Stimulated activated naive CD8-positive, alpha-beta T cell treated with anti-CD3 and anti-CD28 coated beads, Interleukin-15, amount 100 ng/mL, for 72 hours (primary cell): ENCODE measurements around the gene KIFC3.

Experiments used
- ATAC-seq: fragments of 150-1000 bp; cut with Tn5 transposase; 2 replicates; pipeline ENCODE4 v1.10.0; 2021; ENCODE audit warnings: mild to moderate bottlenecking, moderate library complexity
- DNase-seq, 2 donors: peaks; one replicate each; pipeline ENCODE4 v3.0.0; 2021 to 2022
- H3K27ac Mint-ChIP-seq, 2 donors: one replicate each; pipeline ENCODE4 v1.8.0; 2022; ENCODE audit warnings: mild to moderate bottlenecking in 2 of 2, mixed read lengths in 2 of 2, moderate library complexity in 2 of 2
- H3K27me3 Mint-ChIP-seq: one replicate; pipeline ENCODE4 v1.8.0; 2022; ENCODE audit warnings: mixed read lengths
- H3K4me1 Mint-ChIP-seq: one replicate; pipeline ENCODE4 v1.8.0; 2022; ENCODE audit warnings: mild to moderate bottlenecking, mixed read lengths
- H3K4me3 Mint-ChIP-seq, 2 donors: one replicate each; pipeline ENCODE4 v1.8.0; 2022; ENCODE audit warnings: mild to moderate bottlenecking in 2 of 2, mixed read lengths in 2 of 2, moderate library complexity in 1 of 2
- H3K9me3 Mint-ChIP-seq, 2 donors: one replicate each; pipeline ENCODE4 v1.8.0; 2022; ENCODE audit warnings: mixed read lengths in 2 of 2

The KIFC3 gene

DNA sequence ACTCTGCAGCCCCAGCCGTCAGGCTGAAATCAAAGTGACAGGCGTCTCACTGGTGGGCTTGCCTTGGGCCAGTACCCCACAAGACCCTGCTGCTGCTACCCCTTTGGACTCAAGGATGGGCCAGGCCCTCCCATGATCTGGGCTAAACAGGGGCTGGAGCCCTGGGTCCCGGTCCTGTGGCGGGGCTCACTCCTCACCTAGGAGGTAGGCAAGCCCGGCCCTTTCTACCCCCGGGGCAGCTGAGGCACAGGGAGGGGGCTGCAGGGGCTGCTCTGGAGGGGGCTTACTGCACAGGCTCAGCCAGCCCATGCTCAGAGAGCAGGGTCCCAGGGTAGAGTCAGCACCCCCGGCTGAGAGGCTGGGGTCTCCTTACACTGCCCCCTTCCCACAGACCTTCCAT is 43.2 kb downstream of the KIFC3 start:
- no peaks in the 10 kb centered on the region for H3K9me3 Mint-ChIP-seq
- H3K27me3 Mint-ChIP-seq, result no peaks in the 10 kb centered on the region
- ATAC-seq, result no peak
- no peak for DNase-seq
- H3K27ac Mint-ChIP-seq, result no peak overlapping the region
- no peak overlapping the region for H3K4me3 Mint-ChIP-seq
- H3K4me1 Mint-ChIP-seq, result peaks cover 19% of the 10 kb centered on the region

DNA sequence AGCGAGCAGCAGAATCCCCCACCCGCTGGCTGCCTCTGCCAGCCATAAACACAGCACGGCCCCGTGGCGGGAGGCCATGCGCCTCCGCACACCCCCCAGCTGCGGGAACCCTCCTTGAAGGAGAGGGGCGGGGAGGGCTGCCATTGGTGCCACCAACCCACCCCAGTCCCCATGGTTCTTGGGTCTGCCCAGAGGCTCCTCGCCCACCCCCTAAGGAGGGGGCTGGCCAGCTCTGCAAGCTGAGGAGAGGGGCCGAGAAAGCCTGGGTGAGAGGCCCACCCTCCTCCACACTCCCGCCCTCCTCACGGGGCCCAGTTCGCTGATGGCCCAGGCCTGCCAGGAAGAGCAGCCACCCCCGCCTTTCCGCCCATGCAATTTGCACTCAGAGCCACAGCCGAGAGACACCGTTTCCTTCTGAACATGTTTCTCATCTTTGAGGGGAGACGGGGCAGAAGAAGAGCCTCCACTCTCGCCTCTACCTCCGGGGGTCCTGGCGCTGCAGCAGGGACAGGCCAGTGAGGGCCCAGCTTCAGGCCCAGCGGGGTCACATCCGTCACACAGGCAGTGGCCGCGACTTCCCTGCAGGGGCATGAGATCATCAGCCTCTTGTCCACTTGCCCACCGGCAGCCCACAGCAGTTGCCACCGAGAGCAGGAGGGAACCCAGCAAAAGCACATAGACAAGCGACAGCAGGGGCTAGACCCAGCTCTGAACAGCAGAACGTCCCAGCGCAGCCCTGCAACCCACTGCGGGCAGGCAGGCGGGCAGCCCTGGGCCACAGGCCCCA is 43.8 kb downstream of the KIFC3 start:
- no peaks in the 10 kb centered on the region for H3K9me3 Mint-ChIP-seq

DNA sequence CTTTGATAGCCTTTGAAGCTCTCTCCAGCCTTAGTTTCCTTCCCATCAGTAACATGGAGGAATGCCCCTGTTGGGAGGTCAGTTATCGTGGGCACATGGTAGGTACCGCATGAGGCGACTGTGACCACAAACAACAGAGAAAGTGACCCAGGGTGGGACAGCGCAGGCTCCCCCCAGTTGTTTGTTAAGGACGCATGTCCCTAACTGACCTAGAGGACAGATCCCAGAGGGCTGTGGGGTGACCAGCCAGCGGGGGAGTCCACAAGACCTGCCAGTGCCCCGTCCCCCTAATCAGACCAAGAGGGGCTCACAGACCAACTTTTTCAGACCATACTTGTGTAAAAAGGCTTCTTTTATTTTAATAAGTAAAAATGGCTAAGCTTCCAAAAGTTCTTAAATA is 44.4 kb downstream of the KIFC3 start:
- ATAC-seq (no peak), DNase-seq (no peak)
- no peak overlapping the region for H3K4me3 Mint-ChIP-seq
- H3K9me3 Mint-ChIP-seq, result no peaks in the 10 kb centered on the region
- no peak overlapping the region for H3K27ac Mint-ChIP-seq
- no peaks in the 10 kb centered on the region for H3K27me3 Mint-ChIP-seq
- peaks cover 19% of the 10 kb centered on the region for H3K4me1 Mint-ChIP-seq

More for the DNA sequence above, 43.8 kb downstream of the KIFC3 start:
- no peak overlapping the region for H3K4me3 Mint-ChIP-seq
- no peak overlapping the region for H3K27ac Mint-ChIP-seq
- DNase-seq (no peak), ATAC-seq (no peak)
- H3K4me1 Mint-ChIP-seq, result peaks cover 19% of the 10 kb centered on the region
- no peaks in the 10 kb centered on the region for H3K27me3 Mint-ChIP-seq

DNA sequence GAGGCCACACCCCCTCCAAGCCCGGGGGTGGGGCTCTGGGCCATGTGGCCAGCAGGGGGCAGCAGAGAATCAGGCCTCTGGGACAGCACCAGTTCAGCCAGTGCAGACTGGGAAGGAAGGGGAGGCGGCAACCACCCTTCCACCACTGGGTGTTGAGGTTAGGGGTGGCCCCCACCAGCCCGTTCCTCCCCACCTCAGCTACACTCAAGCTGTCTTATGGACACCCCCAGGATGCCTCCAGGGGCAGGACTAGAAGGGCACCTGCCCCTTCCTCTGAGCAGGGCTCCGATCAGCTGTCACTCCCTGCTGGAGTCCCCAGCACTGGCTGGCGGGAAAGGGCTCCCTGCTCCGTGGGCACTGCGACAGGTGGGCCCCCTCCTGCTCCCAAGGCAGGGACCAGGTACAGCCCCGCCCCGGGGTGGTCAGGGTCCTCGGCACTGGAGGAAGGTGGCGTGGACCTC is 44.9 kb downstream of the KIFC3 start:
- Mint-ChIP-seq H3K9me3 (no peaks in the 10 kb centered on the region), H3K4me3 (no peak overlapping the region), H3K27ac (no peak overlapping the region), H3K27me3 (no peaks in the 10 kb centered on the region), H3K4me1 (peaks cover 19% of the 10 kb centered on the region)
- peak; percentile 79 for ATAC-seq
- DNase-seq, result peak; percentile 83

DNA sequence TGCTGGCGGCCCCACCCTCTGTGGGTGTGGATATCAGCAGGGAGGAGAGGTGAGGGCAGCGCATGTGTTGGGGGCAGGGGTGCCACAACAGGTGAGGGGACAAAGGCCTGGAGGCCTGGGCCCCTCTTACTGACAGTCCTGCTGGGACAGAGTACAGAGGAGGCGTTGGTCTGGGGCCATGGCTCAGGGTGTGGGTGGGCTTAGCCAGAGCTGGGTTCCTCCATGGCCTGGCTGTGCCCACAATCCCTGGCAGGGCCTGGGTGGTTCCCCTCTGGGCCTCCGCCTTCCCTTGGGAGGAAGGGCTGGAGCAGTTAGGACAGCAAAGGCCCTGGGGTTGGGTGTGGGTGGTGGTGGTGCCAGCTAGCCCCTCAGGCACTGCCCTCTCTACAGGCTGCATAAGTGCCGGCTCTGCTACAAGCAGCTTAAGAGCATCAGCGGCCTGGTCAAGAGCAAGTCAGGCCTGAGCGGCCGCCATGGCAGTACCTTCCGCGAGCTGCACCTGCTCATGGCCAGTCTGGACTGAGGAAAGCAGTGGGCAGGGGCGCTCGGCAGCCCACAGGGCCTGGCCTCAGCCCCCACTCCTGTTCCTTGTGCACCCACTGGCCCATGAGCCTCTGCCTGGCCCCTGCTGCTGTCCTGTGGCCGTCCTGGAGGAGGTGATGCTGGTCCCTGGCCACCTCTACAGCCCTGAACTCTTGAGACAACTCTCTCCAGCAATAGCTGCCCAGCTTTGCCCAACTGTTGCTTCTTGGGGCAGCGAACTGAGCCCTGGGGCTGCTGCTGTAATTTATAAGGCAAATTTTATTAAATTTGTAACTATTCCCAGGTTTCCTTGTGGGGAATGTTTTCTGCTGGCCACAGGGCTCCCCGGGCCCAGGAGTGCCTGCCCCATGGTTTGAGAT is 45.6 kb downstream of the KIFC3 start:
- no peak overlapping the region for H3K4me3 Mint-ChIP-seq
- H3K4me1 Mint-ChIP-seq, result peaks cover 19% of the 10 kb centered on the region
- ATAC-seq, result no peak
- no peak for DNase-seq
- no peak overlapping the region for H3K27ac Mint-ChIP-seq
- H3K9me3 Mint-ChIP-seq, result no peaks in the 10 kb centered on the region
- H3K27me3 Mint-ChIP-seq, result no peaks in the 10 kb centered on the region

DNA sequence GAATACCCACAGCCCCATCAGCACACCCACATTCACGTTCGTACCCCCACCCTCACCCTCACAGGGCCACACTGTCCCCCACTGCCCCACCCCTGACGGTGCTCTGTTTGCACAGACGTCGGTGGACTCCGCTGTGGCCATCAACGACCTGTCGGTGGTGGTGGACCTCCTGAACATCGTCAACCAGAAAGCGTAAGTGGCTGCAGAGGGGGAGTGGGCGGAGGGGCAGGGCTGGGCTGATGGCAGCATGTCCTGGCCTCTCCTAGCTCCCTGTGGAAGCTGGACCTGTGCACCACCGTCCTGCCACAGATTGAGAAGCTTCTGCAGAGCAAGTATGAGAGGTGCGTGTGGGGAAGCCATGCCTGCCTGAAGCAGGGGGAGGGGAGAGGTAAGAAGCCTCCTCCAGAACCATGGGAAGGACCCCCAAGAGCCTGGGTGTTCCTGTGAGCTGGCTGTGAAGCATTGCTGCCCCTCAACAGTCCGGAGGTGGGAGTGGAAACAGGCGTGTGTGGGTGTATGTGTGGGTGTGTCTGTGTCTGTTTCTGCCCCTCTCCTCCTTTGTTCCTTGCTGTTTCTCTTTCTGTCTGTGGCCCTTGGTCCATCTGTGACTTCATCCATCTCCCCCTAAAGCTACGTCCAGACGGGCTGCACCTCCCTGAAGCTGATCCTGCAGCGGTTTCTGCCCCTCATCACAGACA is 46.4 kb downstream of the KIFC3 start:
- peak overlapping the region in 1 of 2 donors; percentile 52 for H3K27ac Mint-ChIP-seq
- DNase-seq (no peak), ATAC-seq (no peak)
- H3K9me3 Mint-ChIP-seq, result no peaks in the 10 kb centered on the region
- no peak overlapping the region for H3K4me3 Mint-ChIP-seq
- H3K4me1 Mint-ChIP-seq, result peaks cover 19% of the 10 kb centered on the region
- no peaks in the 10 kb centered on the region for H3K27me3 Mint-ChIP-seq

DNA sequence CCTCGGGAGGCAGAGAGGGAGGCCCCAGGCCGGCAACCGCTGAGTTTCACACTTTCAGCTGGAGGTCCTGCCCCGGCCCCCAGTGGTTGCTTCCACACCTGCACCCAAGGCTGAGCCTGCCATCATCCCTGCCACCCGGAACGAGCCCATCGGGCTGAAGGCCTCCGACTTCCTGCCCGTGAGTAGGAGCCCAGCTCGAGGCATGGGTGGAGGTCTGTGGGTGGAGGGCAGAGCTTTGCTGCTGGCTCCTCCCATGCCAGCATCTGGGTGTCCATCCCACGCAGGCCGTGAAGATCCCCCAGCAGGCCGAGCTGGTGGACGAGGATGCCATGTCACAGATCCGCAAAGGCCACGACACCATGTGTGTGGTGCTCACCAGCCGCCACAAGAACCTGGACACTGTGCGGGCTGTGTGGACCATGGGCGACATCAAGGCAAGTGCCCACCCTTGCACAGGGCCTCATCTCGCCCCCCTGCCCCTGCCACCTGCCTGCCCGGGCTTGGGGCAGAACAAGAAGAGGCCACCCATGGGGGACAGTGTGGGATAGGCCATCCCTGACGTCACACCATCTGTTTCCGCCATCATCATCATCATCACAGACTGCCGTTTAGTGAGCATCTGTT is 47.1 kb downstream of the KIFC3 start:
- no peak overlapping the region for H3K27ac Mint-ChIP-seq
- peaks cover 19% of the 10 kb centered on the region for H3K4me1 Mint-ChIP-seq
- H3K9me3 Mint-ChIP-seq, result no peaks in the 10 kb centered on the region
- H3K27me3 Mint-ChIP-seq, result no peaks in the 10 kb centered on the region
- no peak overlapping the region for H3K4me3 Mint-ChIP-seq
- DNase-seq, result no peak
- ATAC-seq, result no peak

DNA sequence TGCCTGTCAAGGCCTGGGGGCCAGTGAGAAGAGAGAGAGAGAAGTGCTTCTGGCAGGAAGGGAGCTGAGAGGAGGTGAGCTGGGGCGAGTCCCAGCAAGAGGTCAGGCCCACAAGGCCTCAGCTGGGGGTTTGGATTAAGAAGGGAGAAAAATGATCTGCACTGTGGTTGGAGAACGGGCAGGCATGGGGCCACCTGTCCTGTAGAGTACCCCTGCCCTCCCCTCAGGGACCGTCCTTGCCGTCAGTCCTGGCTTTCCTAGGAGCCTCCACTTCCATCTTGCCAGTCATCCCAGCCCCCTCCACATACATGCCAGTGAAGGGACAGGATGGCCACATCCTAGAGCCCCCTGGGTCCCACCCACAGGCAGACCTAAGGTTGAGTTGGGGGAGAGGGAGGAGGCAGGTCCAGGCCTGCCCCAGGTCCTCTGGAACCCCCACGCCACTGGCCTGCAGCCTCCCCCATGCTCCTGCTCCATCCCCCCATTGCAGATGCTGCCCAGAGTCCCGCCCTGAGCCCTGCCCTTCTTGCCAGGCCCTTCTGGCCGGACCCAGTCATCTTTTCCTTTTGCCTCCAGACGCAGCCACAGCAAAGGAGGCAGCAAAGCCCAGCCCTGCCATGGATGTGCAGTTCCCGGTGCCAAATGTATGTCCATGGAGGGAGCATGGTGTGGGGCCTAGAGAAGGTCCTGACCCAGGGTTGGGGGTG is 47.8 kb downstream of the KIFC3 start:
- ATAC-seq (no peak), DNase-seq (no peak)
- Mint-ChIP-seq H3K9me3 (no peaks in the 10 kb centered on the region), H3K27ac (peak overlapping the region; percentile 1 to 92), H3K4me1 (peaks cover 13% of the 10 kb centered on the region), H3K4me3 (no peak overlapping the region), H3K27me3 (no peaks in the 10 kb centered on the region)

DNA sequence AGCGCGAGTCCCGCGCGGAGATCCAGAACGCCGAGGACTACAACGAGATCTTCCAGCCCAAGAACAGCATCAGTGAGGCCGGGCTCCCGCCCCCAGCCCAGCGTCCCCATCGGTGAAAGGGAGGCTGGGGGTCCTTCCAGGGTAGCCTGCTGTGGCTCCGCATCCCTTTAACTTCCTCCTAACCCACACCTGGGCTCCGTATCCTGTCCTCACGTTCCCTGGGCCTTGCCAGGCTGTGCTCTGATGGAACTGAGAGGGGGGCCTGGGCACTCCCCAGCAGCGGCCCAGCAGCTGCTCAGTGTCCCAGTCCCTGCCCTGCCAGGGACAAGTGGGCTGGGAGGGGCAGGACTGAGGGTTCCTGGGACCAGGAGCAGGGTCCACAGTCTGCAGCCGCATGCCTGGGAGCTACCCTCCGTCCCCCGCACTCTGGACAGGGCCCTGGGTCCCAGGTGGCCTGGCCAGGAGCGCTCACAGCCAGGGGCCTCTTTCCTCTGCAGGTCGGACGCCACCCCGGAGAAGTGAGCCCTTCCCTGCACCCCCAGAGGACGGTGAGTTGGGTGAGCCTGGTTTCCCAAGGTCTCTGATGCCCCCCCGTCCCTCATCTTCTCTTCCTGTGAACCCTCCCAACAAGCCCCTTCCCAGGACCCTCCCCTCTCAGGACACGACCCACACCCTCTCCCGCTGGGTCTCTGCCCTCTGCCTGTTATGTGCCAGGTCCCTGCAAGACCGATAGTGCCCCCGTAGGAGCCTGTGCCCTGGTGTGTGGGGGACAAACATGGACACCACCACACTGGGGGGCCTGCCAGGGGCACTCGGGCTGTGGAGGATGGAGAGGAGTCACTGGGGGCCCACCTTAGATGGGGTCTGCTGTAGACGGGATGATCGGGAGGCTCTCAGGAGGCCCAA is 48.6 kb downstream of the KIFC3 start:
- peak overlapping the region; percentile 1 to 92 for H3K27ac Mint-ChIP-seq
- H3K4me1 Mint-ChIP-seq, result peaks cover 9% of the 10 kb centered on the region
- DNase-seq (no peak), ATAC-seq (no peak)
- no peaks in the 10 kb centered on the region for H3K9me3 Mint-ChIP-seq
- no peaks in the 10 kb centered on the region for H3K27me3 Mint-ChIP-seq
- no peak overlapping the region for H3K4me3 Mint-ChIP-seq

DNA sequence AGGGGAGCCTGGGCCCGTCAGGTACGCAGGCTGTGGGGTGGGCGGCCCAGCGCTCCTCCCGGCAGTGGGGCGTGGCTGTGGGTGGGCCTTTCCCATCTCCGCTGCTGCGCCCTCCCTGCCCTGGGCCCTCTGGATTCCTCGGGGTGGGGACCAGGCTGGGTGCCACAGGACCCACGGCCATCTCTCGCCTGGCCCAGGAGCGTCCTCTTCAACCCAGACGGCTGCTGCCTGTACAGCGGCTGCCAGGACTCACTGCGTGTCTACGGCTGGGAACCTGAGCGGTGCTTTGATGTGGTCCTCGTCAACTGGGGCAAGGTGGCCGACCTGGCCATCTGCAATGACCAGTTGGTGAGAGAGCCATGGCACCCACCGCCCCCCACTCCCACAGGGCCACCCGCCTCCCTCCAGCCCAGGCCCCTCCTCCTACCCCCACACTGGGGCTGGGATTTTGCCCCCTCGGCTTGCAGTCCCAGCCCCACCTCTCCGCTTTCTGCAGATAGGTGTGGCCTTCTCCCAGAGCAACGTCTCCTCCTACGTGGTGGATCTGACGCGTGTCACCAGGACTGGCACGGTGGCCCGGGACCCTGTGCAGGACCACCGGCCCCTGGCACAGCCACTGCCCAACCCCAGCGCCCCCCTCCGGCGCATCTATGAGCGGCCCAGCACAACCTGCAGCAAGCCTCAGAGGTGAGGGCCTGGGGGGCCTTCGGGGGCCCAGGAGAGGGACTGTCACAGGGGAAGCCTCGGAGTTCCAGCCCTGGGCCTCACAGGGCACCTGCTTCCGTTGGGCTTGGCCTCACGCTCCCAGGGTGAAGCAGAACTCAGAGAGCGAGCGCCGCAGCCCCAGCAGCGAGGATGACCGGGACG is 49.5 kb downstream of the KIFC3 start:
- DNase-seq (no peak), ATAC-seq (no peak)
- Mint-ChIP-seq H3K27me3 (no peaks in the 10 kb centered on the region), H3K9me3 (no peaks in the 10 kb centered on the region), H3K4me3 (no peak overlapping the region), H3K4me1 (peaks cover 9% of the 10 kb centered on the region), H3K27ac (no peak overlapping the region)

DNA sequence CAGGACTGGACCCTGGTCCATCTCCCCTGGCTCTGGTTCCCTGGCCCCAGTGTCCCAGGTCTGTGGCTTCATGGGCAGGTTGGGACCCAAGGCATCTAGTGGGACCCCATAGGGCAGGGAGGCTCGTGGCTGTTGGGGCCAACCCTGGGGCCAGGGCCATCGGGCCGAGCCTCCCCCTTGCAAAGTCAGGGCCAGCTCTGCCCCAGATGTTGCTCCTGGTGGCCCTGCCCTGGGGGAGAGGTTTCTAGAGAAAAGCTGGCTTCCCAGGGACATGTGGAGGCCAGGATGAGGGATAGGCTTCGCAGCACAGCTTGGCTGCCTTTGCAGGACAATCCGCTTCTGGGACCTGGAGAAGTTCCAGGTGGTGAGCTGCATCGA is 50.1 kb downstream of the KIFC3 start:
- Mint-ChIP-seq H3K4me1 (peaks cover 9% of the 10 kb centered on the region), H3K9me3 (no peaks in the 10 kb centered on the region), H3K4me3 (no peak overlapping the region), H3K27ac (no peak overlapping the region), H3K27me3 (no peaks in the 10 kb centered on the region)
- DNase-seq (no peak), ATAC-seq (no peak)

DNA sequence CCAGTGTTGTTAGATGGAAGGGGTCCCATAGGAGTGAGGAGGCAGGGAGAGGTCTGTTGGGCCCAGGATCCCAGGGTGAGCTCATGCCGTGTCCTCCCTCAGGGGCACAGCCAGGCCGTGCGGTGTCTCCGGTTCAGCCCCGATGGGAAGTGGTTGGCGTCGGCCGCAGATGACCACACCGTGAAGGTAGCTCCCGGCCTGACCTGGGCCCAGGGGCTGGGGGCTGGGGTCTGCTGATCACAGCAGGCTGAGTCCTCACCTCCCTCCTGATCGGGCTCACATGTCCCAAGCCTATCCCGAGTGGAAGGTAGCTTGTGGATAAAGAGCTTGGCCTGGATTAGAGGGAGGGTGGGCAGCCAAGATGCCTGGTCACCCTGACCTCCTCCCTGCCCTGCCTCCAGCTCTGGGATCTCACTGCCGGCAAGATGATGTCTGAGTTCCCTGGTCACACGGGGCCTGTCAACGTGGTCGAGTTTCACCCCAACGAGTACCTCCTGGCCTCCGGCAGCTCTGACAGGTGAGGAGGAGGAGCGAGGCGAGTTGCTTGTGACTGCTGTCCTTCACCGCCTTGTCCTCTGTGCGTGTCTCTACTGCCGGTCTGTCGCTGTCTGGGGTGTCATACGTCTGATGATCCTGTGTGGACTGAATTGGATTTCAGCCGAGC is 50.6 kb downstream of the KIFC3 start:
- no peak overlapping the region for H3K4me3 Mint-ChIP-seq

More for the DNA sequence above, 50.6 kb downstream of the KIFC3 start:
- no peaks in the 10 kb centered on the region for H3K9me3 Mint-ChIP-seq
- no peak for ATAC-seq
- H3K27ac Mint-ChIP-seq, result no peak overlapping the region
- DNase-seq, result no peak
- no peaks in the 10 kb centered on the region for H3K27me3 Mint-ChIP-seq
- H3K4me1 Mint-ChIP-seq, result peaks cover 9% of the 10 kb centered on the region
